Liver (tissue), 9 donors: ENCODE results near the gene RASGRF2. TPM values are rescaled to one million over a fixed set of nuclear protein-coding genes. Genes with fewer than 3 reads are reported as not detected.

Source experiments
- DNase-seq: peaks from one replicate; pipeline ENCODE4 v3.0.0-alpha.2; 2017; ENCODE audit warnings: low spot score
- H3K27ac ChIP-seq, 2 donors: one replicate each; pipeline ENCODE4 v1.7.0; 2013; ENCODE audit warnings: inconsistent platforms in 2 of 2, low read length in 2 of 2, control low read depth in 1 of 2, low read depth in 1 of 2, mild to moderate bottlenecking in 1 of 2
- H3K27me3 ChIP-seq, 4 donors: one replicate each; pipeline versions ENCODE4 v1.6.1 to v1.7.0; 2013; ENCODE audit warnings: low read length in 3 of 4, inconsistent platforms in 1 of 4, mild to moderate bottlenecking in 1 of 4, moderate library complexity in 1 of 4; ENCODE audit not compliant: control insufficient read depth in 4 of 4, insufficient read depth in 4 of 4
- H3K36me3 ChIP-seq, 4 donors: one replicate each; pipeline versions ENCODE4 v1.6.1 to v1.7.0; 2013; ENCODE audit warnings: low read length in 3 of 4, mild to moderate bottlenecking in 3 of 4, low read depth in 1 of 4, moderate library complexity in 1 of 4; ENCODE audit not compliant: control insufficient read depth in 4 of 4, insufficient read depth in 3 of 4
- H3K4me1 ChIP-seq, 4 donors: one replicate each; pipeline versions ENCODE4 v1.6.1 to v1.7.0; 2013; ENCODE audit warnings: low read length in 3 of 4, mild to moderate bottlenecking in 3 of 4, moderate library complexity in 1 of 4; ENCODE audit not compliant: control insufficient read depth in 4 of 4, insufficient read depth in 4 of 4
- H3K4me3 ChIP-seq, 3 donors: one replicate each; pipeline versions ENCODE4 v1.6.1 to v1.7.0; 2013; ENCODE audit warnings: low read length in 3 of 3, control low read depth in 1 of 3, low read depth in 1 of 3, mild to moderate bottlenecking in 1 of 3
- H3K9ac ChIP-seq, 2 donors: one replicate each; pipeline ENCODE4 v1.7.0; 2013; ENCODE audit warnings: low read length in 2 of 2, mild to moderate bottlenecking in 2 of 2, moderate library complexity in 2 of 2, control low read depth in 1 of 2, low read depth in 1 of 2
- H3K9me3 ChIP-seq, 4 donors: one replicate each; pipeline versions ENCODE4 v1.6.1 to v1.7.0; 2013; ENCODE audit warnings: low read length in 3 of 4; ENCODE audit not compliant: control insufficient read depth in 4 of 4
- EGR1 ChIP-seq, 2 donors: IDR thresholded peaks; 2 replicates each; pipeline ENCODE4 v1.6.1; 2016 to 2018; ENCODE audit warnings: antibody characterized with exemption in 2 of 2, low read depth in 2 of 2
- FOXA2 ChIP-seq: IDR thresholded peaks from 2 replicates; pipeline ENCODE4 v1.6.1; 2016; ENCODE audit warnings: antibody characterized with exemption
- HNF4G ChIP-seq: IDR thresholded peaks from 2 replicates; pipeline ENCODE4 v1.6.1; 2016; ENCODE audit warnings: antibody characterized with exemption
- NR2F2 ChIP-seq: IDR thresholded peaks from 2 replicates; pipeline ENCODE4 v1.6.1; 2016; ENCODE audit warnings: antibody characterized with exemption
- RAD21 ChIP-seq, 2 donors: IDR thresholded peaks; 2 replicates each; pipeline ENCODE4 v1.6.1; 2016; ENCODE audit warnings: antibody characterized with exemption in 2 of 2, mild to moderate bottlenecking in 2 of 2
- REST ChIP-seq: IDR thresholded peaks from 2 replicates; pipeline ENCODE4 v1.6.1; 2016; ENCODE audit warnings: antibody characterized with exemption, mild to moderate bottlenecking
- SP1 ChIP-seq: IDR thresholded peaks from 2 replicates; pipeline ENCODE4 v1.6.1; 2018; ENCODE audit warnings: antibody characterized with exemption, mild to moderate bottlenecking
- TAF1 ChIP-seq: conservative IDR thresholded peaks from 2 replicates; pipeline ENCODE4 v1.6.1; 2016; ENCODE audit warnings: antibody characterized with exemption, mild to moderate bottlenecking
- WGBS: extraction: QIAGEN DNeasy Blood & Tissue Kit; methylation state at CpG from one replicate; pipeline ENCODE4 v1.1.7; 2013; 5-methylcytosine and 5-hydroxymethylcytosine counted together
- polyA plus RNA-seq, 2 donors: library from polyadenylated mRNA; stranded (reverse) in 1 of 2; unstranded in 1 of 2; fragments of 200-250 nt in 1 of 2; fragments of >200 nt in 1 of 2; fragmentation: Nextera tagmentation in 1 of 2; extraction: Ambion mirVana in 1 of 2; gene quantifications; one replicate each; pipeline versions ENCODE4 v1.2.1 to v1.2.3, GENCODE V29; 2013 to 2015
- total RNA-seq, 2 donors: library from RNA; depleted of rRNA; stranded (reverse); fragments of >200 nt; gene quantifications; one replicate each; pipeline ENCODE4 v1.2.3, GENCODE V29; 2014
- TF ChIP-seq, protein P1 (sequence below): fragments of 150-350 bp; IDR thresholded peaks from 2 replicates; pipeline ENCODE4 v1.5.1; 2017; ENCODE audit warnings: improper control_type of control experiment, low read depth, low read length; ENCODE audit not compliant: missing input control
- TF ChIP-seq, protein P2 (sequence below): IDR thresholded peaks from 2 replicates; pipeline ENCODE4 v1.6.1; 2016; ENCODE audit warnings: antibody characterized with exemption
- TF ChIP-seq, protein P3 (sequence below): IDR thresholded peaks from 2 replicates; pipeline ENCODE4 v1.6.1; 2016; ENCODE audit warnings: antibody characterized with exemption
- donor health status: healthy.
- donor health status: healthy.
- donor health status: healthy.
- donor health status: healthy.
- donor health status: healthy.

Gene RASGRF2
- total and polyA plus RNA-seq, 4 donors, result 0.12 to 3.3 (median 0.23) TPM

GRCh38 chr5:80935811-80936385 is 24.3 kb upstream of the RASGRF2 start:
- H3K27ac ChIP-seq, result no peak overlapping the region
- H3K4me3 ChIP-seq, result no peak overlapping the region
- no peaks in the 10 kb centered on the region for H3K4me1 ChIP-seq
- H3K9ac ChIP-seq, result no peak overlapping the region
- H3K27me3 ChIP-seq, result no peaks in the 10 kb centered on the region
- H3K36me3 ChIP-seq, result no peaks in the 10 kb centered on the region
- no peaks in the 10 kb centered on the region for H3K9me3 ChIP-seq
- DNase-seq, result no peak
- 71% methylated on average over 3 of the region's 3 CpGs for WGBS
- TF ChIP-seq NR2F2, result no peak
- TF ChIP-seq RAD21 (IDR thresholded peaks at IDR 0.05), result peak in 1 of 2 donors; percentile 51

DNA sequence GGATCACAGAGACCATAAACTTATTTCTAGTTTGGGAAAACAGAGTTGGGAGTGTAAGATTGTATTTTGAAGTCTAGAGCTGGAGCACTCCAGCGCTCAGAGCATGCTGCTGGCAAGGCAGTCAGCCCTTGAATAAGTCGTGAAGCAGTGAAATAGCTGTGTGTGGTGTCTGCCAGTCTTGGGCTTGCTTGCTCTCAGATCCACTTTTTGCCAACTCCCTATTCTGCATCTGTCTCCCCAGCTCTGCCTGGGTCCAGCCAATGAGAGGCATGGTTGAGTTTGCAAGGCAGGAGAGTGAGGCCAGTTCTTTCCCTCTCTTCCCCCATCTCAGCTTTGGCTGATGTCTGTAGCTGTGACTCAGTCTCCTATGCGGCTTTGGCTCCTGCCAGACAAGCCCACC is 23.3 kb upstream of the RASGRF2 start:
- Histone ChIP-seq H3K27ac (no peak overlapping the region), H3K4me3 (no peak overlapping the region), H3K4me1 (no peaks in the 10 kb centered on the region), H3K27me3 (no peaks in the 10 kb centered on the region), H3K9ac (no peak overlapping the region), H3K9me3 (no peaks in the 10 kb centered on the region), H3K36me3 (no peaks in the 10 kb centered on the region)
- 90% methylated on average over 3 of the region's 3 CpGs for WGBS
- DNase-seq, result no peak
- no peak for TF ChIP-seq EGR1 (IDR thresholded peaks at IDR 0.05; ENCODE audit: low read depth in 2 of 2)
- TF ChIP-seq, protein P1, sequence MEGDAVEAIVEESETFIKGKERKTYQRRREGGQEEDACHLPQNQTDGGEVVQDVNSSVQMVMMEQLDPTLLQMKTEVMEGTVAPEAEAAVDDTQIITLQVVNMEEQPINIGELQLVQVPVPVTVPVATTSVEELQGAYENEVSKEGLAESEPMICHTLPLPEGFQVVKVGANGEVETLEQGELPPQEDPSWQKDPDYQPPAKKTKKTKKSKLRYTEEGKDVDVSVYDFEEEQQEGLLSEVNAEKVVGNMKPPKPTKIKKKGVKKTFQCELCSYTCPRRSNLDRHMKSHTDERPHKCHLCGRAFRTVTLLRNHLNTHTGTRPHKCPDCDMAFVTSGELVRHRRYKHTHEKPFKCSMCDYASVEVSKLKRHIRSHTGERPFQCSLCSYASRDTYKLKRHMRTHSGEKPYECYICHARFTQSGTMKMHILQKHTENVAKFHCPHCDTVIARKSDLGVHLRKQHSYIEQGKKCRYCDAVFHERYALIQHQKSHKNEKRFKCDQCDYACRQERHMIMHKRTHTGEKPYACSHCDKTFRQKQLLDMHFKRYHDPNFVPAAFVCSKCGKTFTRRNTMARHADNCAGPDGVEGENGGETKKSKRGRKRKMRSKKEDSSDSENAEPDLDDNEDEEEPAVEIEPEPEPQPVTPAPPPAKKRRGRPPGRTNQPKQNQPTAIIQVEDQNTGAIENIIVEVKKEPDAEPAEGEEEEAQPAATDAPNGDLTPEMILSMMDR, result no peak
- no peak for TF ChIP-seq REST
- TF ChIP-seq, protein P2, sequence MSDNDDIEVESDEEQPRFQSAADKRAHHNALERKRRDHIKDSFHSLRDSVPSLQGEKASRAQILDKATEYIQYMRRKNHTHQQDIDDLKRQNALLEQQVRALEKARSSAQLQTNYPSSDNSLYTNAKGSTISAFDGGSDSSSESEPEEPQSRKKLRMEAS, result no peak
- no peak for TF ChIP-seq SP1
- TF ChIP-seq FOXA2, result no peak
- TF ChIP-seq HNF4G, result no peak
- TF ChIP-seq, protein P3, sequence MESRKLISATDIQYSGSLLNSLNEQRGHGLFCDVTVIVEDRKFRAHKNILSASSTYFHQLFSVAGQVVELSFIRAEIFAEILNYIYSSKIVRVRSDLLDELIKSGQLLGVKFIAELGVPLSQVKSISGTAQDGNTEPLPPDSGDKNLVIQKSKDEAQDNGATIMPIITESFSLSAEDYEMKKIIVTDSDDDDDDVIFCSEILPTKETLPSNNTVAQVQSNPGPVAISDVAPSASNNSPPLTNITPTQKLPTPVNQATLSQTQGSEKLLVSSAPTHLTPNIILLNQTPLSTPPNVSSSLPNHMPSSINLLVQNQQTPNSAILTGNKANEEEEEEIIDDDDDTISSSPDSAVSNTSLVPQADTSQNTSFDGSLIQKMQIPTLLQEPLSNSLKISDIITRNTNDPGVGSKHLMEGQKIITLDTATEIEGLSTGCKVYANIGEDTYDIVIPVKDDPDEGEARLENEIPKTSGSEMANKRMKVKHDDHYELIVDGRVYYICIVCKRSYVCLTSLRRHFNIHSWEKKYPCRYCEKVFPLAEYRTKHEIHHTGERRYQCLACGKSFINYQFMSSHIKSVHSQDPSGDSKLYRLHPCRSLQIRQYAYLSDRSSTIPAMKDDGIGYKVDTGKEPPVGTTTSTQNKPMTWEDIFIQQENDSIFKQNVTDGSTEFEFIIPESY, result no peak
- no peak for TF ChIP-seq TAF1
